CD4-positive, alpha-beta T cell (primary cell): ENCODE data around the gene CPED1. TPM values are rescaled to one million over a fixed set of nuclear protein-coding genes. Genes with fewer than 3 reads are reported as not detected.

Experiments used
- ATAC-seq: fragments of 200-7000 bp; cut with Tn5 transposase; one replicate; pipeline ENCODE4 v1.10.0; 2022; ENCODE audit warnings: mild to moderate bottlenecking; ENCODE audit not compliant: poor library complexity
- CTCF ChIA-PET: fragments of 350-600 bp; sonication (Branson Sonifier 250); formaldehyde crosslinking; loops from one replicate; lab custom pipeline; 2021; ENCODE audit warnings: antibody characterized with exemption, inconsistent platforms; lab: Charles Lee
- POLR2A ChIA-PET: fragments of 350-600 bp; sonication (Branson Sonifier 250); formaldehyde crosslinking; loops from one replicate; lab custom pipeline; 2021; ENCODE audit warnings: antibody characterized with exemption, inconsistent platforms; lab: Charles Lee
- DNase-seq, 14 experiments: peaks; one replicate each; pipeline ENCODE4 v3.0.0-alpha.2; 2013 to 2020; ENCODE audit warnings: mixed read lengths in 2 of 14
- H3K27ac ChIP-seq, 2 donors: one replicate each; pipeline versions ENCODE4 v1.5.1 to v1.7.0; 2013; ENCODE audit warnings: low read length in 2 of 2, low read depth in 1 of 2, mild to moderate bottlenecking in 1 of 2
- H3K27me3 ChIP-seq, 2 experiments: 1 replicate in 1 of 2; 2 replicates in 1 of 2; pipeline versions ENCODE4 v1.6.1 to v1.7.0; 2013; ENCODE audit warnings: low read length in 2 of 2, control low read depth in 1 of 2, mild to moderate bottlenecking in 1 of 2, moderate library complexity in 1 of 2; ENCODE audit not compliant: insufficient read depth in 2 of 2, control insufficient read depth in 1 of 2
- H3K36me3 ChIP-seq: one replicate; pipeline ENCODE4 v1.6.1; 2013; ENCODE audit warnings: low read length, control low read depth; ENCODE audit not compliant: insufficient read depth
- H3K4me1 ChIP-seq: one replicate; pipeline ENCODE4 v1.6.1; 2013; ENCODE audit warnings: low read length, control low read depth; ENCODE audit not compliant: insufficient read depth
- H3K4me3 ChIP-seq: one replicate; pipeline ENCODE4 v1.5.1; 2013; ENCODE audit warnings: mild to moderate bottlenecking, low read length, moderate library complexity
- H3K9me3 ChIP-seq, 2 experiments: 1 replicate in 1 of 2; 2 replicates in 1 of 2; pipeline versions ENCODE4 v1.6.1 to v1.7.0; 2013; ENCODE audit warnings: low read length in 2 of 2, mild to moderate bottlenecking in 2 of 2, control low read depth in 1 of 2, moderate library complexity in 1 of 2; ENCODE audit not compliant: control insufficient read depth in 1 of 2, insufficient read depth in 1 of 2
- H3K27ac Mint-ChIP-seq: one replicate; pipeline ENCODE4 v1.8.0; 2020; ENCODE audit warnings: mixed read lengths
- H3K27me3 Mint-ChIP-seq: one replicate; pipeline ENCODE4 v1.8.0; 2021; ENCODE audit warnings: mixed read lengths
- H3K36me3 Mint-ChIP-seq: one replicate; pipeline ENCODE4 v1.8.0; 2021; ENCODE audit warnings: low read depth, mixed read lengths
- H3K4me1 Mint-ChIP-seq: one replicate; pipeline ENCODE4 v1.8.0; 2021; ENCODE audit warnings: low read depth, mixed read lengths
- H3K4me3 Mint-ChIP-seq: one replicate; pipeline ENCODE4 v1.8.0; 2020; ENCODE audit warnings: mild to moderate bottlenecking, mixed read lengths
- H3K9me3 Mint-ChIP-seq: one replicate; pipeline ENCODE4 v1.8.0; 2020; ENCODE audit warnings: mixed read lengths
- CTCF ChIP-seq: fragments of 200-600 bp; IDR thresholded peaks from one replicate; pipeline ENCODE4 v1.8.0; 2022; ENCODE audit warnings: antibody characterized with exemption, mild to moderate bottlenecking
- intact Hi-C, 2 experiments: fragments of 100-400 bp; cut with DNase I in 1 of 2; cut with micrococcal nuclease in 1 of 2; formaldehyde crosslinking; loops; one replicate each; pipeline versions ENCODE4 v1.15.1 to v1.9.0; 2023 to 2025; cut with DNase I, micrococcal nuclease
- total RNA-seq, 174 experiments: library from RNA in 2 of 174; stranded (reverse) in 2 of 174; gene quantifications; one replicate each; pipeline ENCODE4 v1.2.3 and lab custom pipeline; 2021 to 2026

Gene CPED1
- total RNA-seq, 2 experiments from 2014 or later: 0.08 to 0.19 TPM

GRCh38 chr7:121300685-121301420 lies 312.3 kb downstream of the CPED1 start:
- ChIA-PET POLR2A (no interaction called here), CTCF (no interaction called here)
- Histone ChIP-seq H3K4me3 (no peak overlapping the region), H3K4me1 (no peaks in the 10 kb centered on the region), H3K27ac (no peak overlapping the region), H3K36me3 (no peaks in the 10 kb centered on the region), H3K9me3 (no peaks in the 10 kb centered on the region), H3K27me3 (peaks cover 0 to 2% of the 10 kb centered on the region in 2 experiments)
- Mint-ChIP-seq H3K4me3 (no peak overlapping the region), H3K27ac (no peak overlapping the region), H3K36me3 (no peaks in the 10 kb centered on the region), H3K9me3 (no peaks in the 10 kb centered on the region), H3K27me3 (peaks cover 7% of the 10 kb centered on the region), H3K4me1 (no peaks in the 10 kb centered on the region)
- DNase-seq (no peak), ATAC-seq (no peak)
- no peak for TF ChIP-seq CTCF
- intact Hi-C loops: no loop called here

- no peak for TF ChIP-seq CTCF
- CTCF ChIA-PET: no interaction called here
- POLR2A ChIA-PET: no interaction called here
- no peaks in the 10 kb centered on the region for H3K36me3 Mint-ChIP-seq
- H3K4me3 Mint-ChIP-seq: no peak overlapping the region
- Histone ChIP-seq H3K4me3 (no peak overlapping the region), H3K27ac (no peak overlapping the region), H3K4me1 (no peaks in the 10 kb centered on the region), H3K36me3 (no peaks in the 10 kb centered on the region), H3K27me3 (peaks cover 0 to 8% of the 10 kb centered on the region in 2 experiments), H3K9me3 (no peaks in the 10 kb centered on the region)
- ATAC-seq: no peak
- no peaks in the 10 kb centered on the region for H3K4me1 Mint-ChIP-seq
- DNase-seq: no peak
- H3K27me3 Mint-ChIP-seq: peaks cover 13% of the 10 kb centered on the region
- intact Hi-C loops: no loop called here
- no peak overlapping the region for H3K27ac Mint-ChIP-seq
- no peaks in the 10 kb centered on the region for H3K9me3 Mint-ChIP-seq
These were observed 313.1 kb downstream of the CPED1 start for GRCh38 chr7:121301446-121302213.

DNA sequence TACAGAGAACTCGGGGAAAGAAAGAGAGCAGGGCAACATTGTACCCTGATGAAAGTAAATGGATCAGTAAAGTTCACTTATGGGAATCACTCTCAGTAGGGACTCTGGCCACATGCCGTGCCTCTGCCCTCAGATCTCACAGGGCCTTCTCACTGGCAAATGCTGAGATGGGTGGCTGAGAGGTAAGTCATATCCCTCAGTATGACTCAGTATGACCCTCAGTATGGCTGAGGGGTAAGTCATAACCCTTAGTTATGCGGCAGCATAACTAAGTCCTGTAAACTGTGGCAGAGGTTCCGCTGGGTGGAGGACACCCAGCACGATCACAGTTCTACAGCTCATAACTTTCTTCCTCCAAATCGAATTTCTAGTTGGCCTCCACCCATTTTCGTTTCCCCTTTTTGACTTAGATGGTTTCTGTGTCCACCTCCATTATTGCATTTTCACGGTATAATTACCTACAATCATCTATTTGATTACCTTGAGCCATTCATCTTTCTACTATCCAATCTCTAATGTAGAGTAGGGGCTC lies 313.8 kb downstream of the CPED1 start:
- POLR2A ChIA-PET: no interaction called here
- no peak overlapping the region for H3K27ac ChIP-seq

More for the DNA sequence above, 313.8 kb downstream of the CPED1 start:
- Mint-ChIP-seq H3K36me3 (no peaks in the 10 kb centered on the region), H3K27me3 (peaks cover 18% of the 10 kb centered on the region), H3K27ac (no peak overlapping the region), H3K4me1 (no peaks in the 10 kb centered on the region), H3K4me3 (no peak overlapping the region), H3K9me3 (no peaks in the 10 kb centered on the region)
- no peak overlapping the region for H3K4me3 ChIP-seq
- no peaks in the 10 kb centered on the region for H3K9me3 ChIP-seq
- no peaks in the 10 kb centered on the region for H3K4me1 ChIP-seq
- no peak for TF ChIP-seq CTCF
- H3K27me3 ChIP-seq: peaks cover 0 to 8% of the 10 kb centered on the region in 2 experiments
- intact Hi-C loops: no loop called here
- DNase-seq (no peak), ATAC-seq (no peak)
- CTCF ChIA-PET: no interaction called here
- no peaks in the 10 kb centered on the region for H3K36me3 ChIP-seq
